Kidney epithelial cell (primary cell): ENCODE results near the gene STIL. TPM values are rescaled to one million over a fixed set of nuclear protein-coding genes. Genes with fewer than 3 reads are reported as not detected.
A peak's percentile ranks its signal among the peaks of the same experiment; 100 is the strongest.

Experiments used
- DNase-seq: peaks from one replicate; pipeline ENCODE4 v3.0.0-alpha.2; 2010; ENCODE audit warnings: low read depth
- H3K27me3 ChIP-seq: 2 replicates; pipeline ENCODE4 v1.6.0; 2011; ENCODE audit warnings: low read length; ENCODE audit not compliant: control insufficient read depth, insufficient read depth
- H3K36me3 ChIP-seq: 2 replicates; pipeline ENCODE4 v1.5.1; 2011; ENCODE audit warnings: low read length; ENCODE audit not compliant: control insufficient read depth, insufficient read depth
- H3K4me3 ChIP-seq: 2 replicates; pipeline ENCODE4 v1.5.1; 2011; ENCODE audit warnings: low read depth, mild to moderate bottlenecking, control low read depth, low read length
- CTCF ChIP-seq: IDR thresholded peaks from 2 replicates; pipeline ENCODE4 v1.5.1; 2011; ENCODE audit warnings: mild to moderate bottlenecking, moderate library complexity, low read length, control low read depth, inconsistent platforms; ENCODE audit not compliant: insufficient read depth, poor library complexity, severe bottlenecking
- total RNA-seq: library from RNA; depleted of rRNA; stranded (reverse); fragments of >200 nt; gene quantifications from 2 replicates; pipeline ENCODE4 v1.2.3, GENCODE V29; 2015

Gene STIL
- total RNA-seq, 1 donor from 2014 or later: 5.5 TPM

GRCh38 chr1:47340227-47340626 is 26.3 kb upstream of the STIL start:
- Histone ChIP-seq H3K36me3 (no peaks in the 10 kb centered on the region), H3K27me3 (no peaks in the 10 kb centered on the region), H3K4me3 (no peak overlapping the region)
- TF ChIP-seq CTCF: no peak
- no peak for DNase-seq

- Histone ChIP-seq H3K36me3 (no peaks in the 10 kb centered on the region), H3K4me3 (no peak overlapping the region), H3K27me3 (no peaks in the 10 kb centered on the region)
- no peak for DNase-seq
- no peak for TF ChIP-seq CTCF
Observed at GRCh38 chr1:47338249-47339077, 24.5 kb upstream of the STIL start.

GRCh38 chr1:47337350-47337749 is 23.4 kb upstream of the STIL start:
- Histone ChIP-seq H3K4me3 (no peak overlapping the region), H3K36me3 (no peaks in the 10 kb centered on the region), H3K27me3 (no peaks in the 10 kb centered on the region)
- no peak for DNase-seq
- no peak for TF ChIP-seq CTCF

- Histone ChIP-seq H3K36me3 (no peaks in the 10 kb centered on the region), H3K27me3 (no peaks in the 10 kb centered on the region), H3K4me3 (peak overlapping the region; percentile 97)
- TF ChIP-seq CTCF: no peak
- no peak for DNase-seq
Observed at GRCh38 chr1:47334765-47335435, 21.0 kb upstream of the STIL start.

- no peak for DNase-seq
- no peak for TF ChIP-seq CTCF
- Histone ChIP-seq H3K27me3 (no peaks in the 10 kb centered on the region), H3K4me3 (peak overlapping the region; percentile 97), H3K36me3 (no peaks in the 10 kb centered on the region)
Observed at GRCh38 chr1:47333922-47334764, 20.2 kb upstream of the STIL start.
